HG02571 (cell line): ENCODE results near the gene RANBP10.

Experiments
- ATAC-seq: cut with Tn5 transposase; IDR thresholded peaks from one replicate; pipeline ENCODE4 v1.9.1; 2021; ENCODE audit warnings: mild to moderate bottlenecking, moderate library complexity; ENCODE audit not compliant: unreplicated experiment

The RANBP10 gene

GRCh38 chr16:67679935-67680897 is 126.1 kb downstream of the RANBP10 start:
- no peak for ATAC-seq

- no peak for ATAC-seq
Measured at GRCh38 chr16:67678354-67679023, 127.9 kb downstream of the RANBP10 start.

- no peak for ATAC-seq
Measured at GRCh38 chr16:67677712-67678111, 128.6 kb downstream of the RANBP10 start.

- no peak for ATAC-seq
Measured at GRCh38 chr16:67676939-67677338, 129.4 kb downstream of the RANBP10 start.

GRCh38 chr16:67676516-67676915 is 129.8 kb downstream of the RANBP10 start:
- no peak for ATAC-seq

- ATAC-seq, result no peak
Measured at GRCh38 chr16:67675999-67676398, 130.4 kb downstream of the RANBP10 start.

DNA sequence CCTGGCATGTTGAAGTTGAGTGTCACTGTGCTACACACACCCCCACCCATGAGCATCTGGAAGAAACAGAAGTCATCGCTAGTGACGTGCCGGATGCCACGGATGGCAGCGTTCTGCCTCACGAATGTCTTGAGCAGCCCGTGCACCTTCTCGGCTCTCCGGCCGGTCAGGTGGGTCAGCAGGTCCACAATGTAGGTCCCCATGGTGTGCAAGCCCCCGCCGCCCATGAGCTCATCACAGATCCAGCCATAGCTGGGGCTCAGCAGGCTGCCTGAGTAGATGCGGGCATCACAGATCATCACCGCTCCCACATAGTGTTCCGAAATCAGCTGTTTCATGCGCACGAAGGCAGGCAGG is 130.8 kb downstream of the RANBP10 start:
- no peak for ATAC-seq

- ATAC-seq, result no peak
Measured at GRCh38 chr16:67674851-67675578, 131.3 kb downstream of the RANBP10 start.

- no peak for ATAC-seq
Measured at GRCh38 chr16:67673712-67674580, 132.4 kb downstream of the RANBP10 start.
